Endothelial cell of umbilical vein (primary cell): Measurements from ENCODE around the gene SCAANT1. TPM values are rescaled to one million over a fixed set of nuclear protein-coding genes. Genes with fewer than 3 reads are reported as not detected.

Experiments used
- Bru-seq: library from RNA; stranded (reverse); fragments of 400-500 nt; gene quantifications from one replicate; lab custom pipeline; 2021; lab: Mats Ljungman, UMichigan
- BruChase-seq, 2 experiments: library from RNA; stranded (reverse); fragments of 400-500 nt; gene quantifications; one replicate each; lab custom pipeline; 2021; lab: Mats Ljungman, UMichigan
- BruUV-seq: library from RNA; stranded (reverse); fragments of 400-500 nt; replicated peaks from 2 replicates; lab custom pipeline; 2021; lab: Mats Ljungman, UMichigan
- CTCF ChIA-PET: fragments of 300-600, 350-600 bp; sonication (Branson Sonifier 250); formaldehyde crosslinking; loops from one replicate; lab custom pipeline; 2021; ENCODE audit warnings: antibody characterized with exemption, inconsistent platforms; lab: Charles Lee
- POLR2A ChIA-PET: fragments of 300-600, 350-600 bp; sonication (Branson Sonifier 250); formaldehyde crosslinking; loops from one replicate; lab custom pipeline; 2021; ENCODE audit warnings: antibody characterized with exemption, inconsistent platforms; lab: Charles Lee
- DNase-seq: peaks from one replicate; pipeline ENCODE4 v3.0.0-alpha.2; 2011; ENCODE audit warnings: low read depth, low spot score
- FAIRE-seq: peaks from 2 replicates; lab custom pipeline; 2011; peaks lifted over from hg19 to GRCh38; lab: Jason Lieb, UNC
- H2AFZ ChIP-seq: 2 replicates; pipeline ENCODE4 v1.6.0; 2012; ENCODE audit warnings: low read depth, low read length, control low read depth, inconsistent platforms
- H3K27ac ChIP-seq: 2 replicates; pipeline ENCODE4 v1.5.1; 2011; ENCODE audit warnings: low read depth, mild to moderate bottlenecking, control low read depth, low read length, moderate library complexity; ENCODE audit not compliant: insufficient read depth
- H3K27me3 ChIP-seq, 2 experiments: 2 replicates each; pipeline versions ENCODE4 v1.6.0 to v1.6.1; 2011; ENCODE audit warnings: low read length in 2 of 2, mixed read lengths in 1 of 2; ENCODE audit not compliant: control insufficient read depth in 2 of 2, insufficient read depth in 2 of 2
- H3K36me3 ChIP-seq, 2 experiments: 2 replicates in 1 of 2; 3 replicates in 1 of 2; pipeline ENCODE4 v1.5.1; 2011; ENCODE audit warnings: low read length in 2 of 2, mild to moderate bottlenecking in 1 of 2, moderate library complexity in 1 of 2; ENCODE audit not compliant: control insufficient read depth in 2 of 2, insufficient read depth in 2 of 2; ENCODE audit errors: extremely low read depth in 1 of 2
- H3K4me1 ChIP-seq: 3 replicates; pipeline ENCODE4 v1.5.1; 2011; ENCODE audit warnings: mild to moderate bottlenecking, low read length; ENCODE audit not compliant: control insufficient read depth, insufficient read depth; ENCODE audit errors: extremely low read depth
- H3K4me2 ChIP-seq: 2 replicates; pipeline ENCODE4 v1.6.1; 2011; ENCODE audit warnings: low read length, control low read depth, mixed read lengths; ENCODE audit not compliant: insufficient read depth
- H3K4me3 ChIP-seq, 3 experiments: fragments of 200-600 bp in 1 of 3; sonication (generic), shearing (Covaris generic) in 1 of 3; replicated peaks in 1 of 3; 2 replicates each; pipeline ENCODE4 v1.5.1; 2011 to 2016; ENCODE audit warnings: control low read depth in 3 of 3, low read length in 3 of 3, mild to moderate bottlenecking in 2 of 3, inconsistent platforms in 1 of 3, low read depth in 1 of 3, moderate library complexity in 1 of 3; ENCODE audit not compliant: insufficient read depth in 1 of 3
- H3K79me2 ChIP-seq: 2 replicates; pipeline ENCODE4 v1.6.0; 2012; ENCODE audit warnings: low read length, inconsistent platforms; ENCODE audit not compliant: control insufficient read depth, insufficient read depth
- H3K9ac ChIP-seq: replicated peaks from 2 replicates; pipeline ENCODE3; 2011; ENCODE audit warnings: low read length, control low read depth; ENCODE audit not compliant: insufficient read depth; ENCODE audit errors: extremely low read depth
- H3K9me1 ChIP-seq: replicated peaks from 3 replicates; pipeline ENCODE4 v1.6.0; 2011; ENCODE audit warnings: mild to moderate bottlenecking, low read length; ENCODE audit not compliant: control insufficient read depth, insufficient read depth; ENCODE audit errors: extremely low read depth
- H3K9me3 ChIP-seq: replicated peaks from 2 replicates; pipeline ENCODE4 v1.5.1; 2012; ENCODE audit warnings: low read length, inconsistent platforms; ENCODE audit not compliant: control insufficient read depth, insufficient read depth
- H4K20me1 ChIP-seq: replicated peaks from 2 replicates; pipeline ENCODE3; 2011; ENCODE audit warnings: mild to moderate bottlenecking, low read length; ENCODE audit not compliant: control insufficient read depth, insufficient read depth; ENCODE audit errors: extremely low read depth
- CTCF ChIP-seq, 2 donors: IDR thresholded peaks; 1 replicate in 1 of 2; 2 replicates in 1 of 2; pipeline ENCODE4 v1.5.1; 2011; ENCODE audit warnings: low read length in 2 of 2, mild to moderate bottlenecking in 2 of 2, moderate library complexity in 2 of 2, control low read depth in 1 of 2, inconsistent platforms in 1 of 2, low read depth in 1 of 2; ENCODE audit not compliant: insufficient read depth in 1 of 2; ENCODE audit errors: extremely low read depth in 1 of 2
- GATA2 ChIP-seq: IDR thresholded peaks from 2 replicates; pipeline ENCODE4 v1.7.0; 2011; ENCODE audit warnings: low read depth, mild to moderate bottlenecking, moderate library complexity, mixed read lengths, low read length; ENCODE audit not compliant: insufficient read length, insufficient read depth
- MYC ChIP-seq: IDR thresholded peaks from one replicate; pipeline ENCODE4 v1.6.1; 2011; ENCODE audit warnings: mild to moderate bottlenecking, low read depth, low read length
- POLR2AphosphoS5 ChIP-seq: IDR thresholded peaks from 2 replicates; pipeline ENCODE4 v1.6.1; 2012; ENCODE audit warnings: low read depth, mild to moderate bottlenecking, control low read depth, low read length, moderate library complexity; ENCODE audit not compliant: insufficient read depth
- dilution Hi-C: fragments of 300-500 bp; cut with MboI; formaldehyde crosslinking; loops from one replicate; pipeline ENCODE4 v1.15.0; 2019; ENCODE audit warnings: low sequenced_read_pairs; ENCODE audit not compliant: extremely low pct_ligation_motif_present
- intact Hi-C: fragments of 100-400 bp; cut with micrococcal nuclease; formaldehyde crosslinking; loops from one replicate; pipeline ENCODE4 v1.10.0; 2022
- long read RNA-seq: library from polyadenylated mRNA; stranded (forward); transcript quantifications from one replicate; pipeline ENCODE4 v2.0.0, GENCODE V29; 2021
- polyA minus RNA-seq, 3 experiments: library from RNA; depleted of rRNA, polyadenylated mRNA; stranded (reverse); fragments of >200 nt; gene quantifications; 1 replicate in 1 of 3; 2 replicates in 2 of 3; pipeline ENCODE4 v1.2.3, GENCODE V29; 2011
- polyA plus RNA-seq, 4 experiments: library from polyadenylated mRNA; depleted of rRNA in 3 of 4; stranded (reverse) in 3 of 4; unstranded in 1 of 4; fragments of >200 nt; gene quantifications; 2 replicates each; pipeline versions ENCODE4 v1.2.1 to v1.2.3, GENCODE V29; 2011 to 2012; ENCODE audit warnings: missing spikeins in 1 of 4
- total RNA-seq: library from RNA; stranded (reverse); gene quantifications from 2 replicates; pipeline ENCODE4 v1.2.3, GENCODE V29; 2021

The SCAANT1 gene
- not detected in 2 replicates for total RNA-seq
- polyA plus RNA-seq: not detected in 2 replicates
- polyA plus RNA-seq (2011; cell fraction: cytosol; rRNA removed): not detected in 2 replicates
- not detected in 2 replicates for polyA plus RNA-seq (2011; cell fraction: nucleus; rRNA removed)
- not detected in 2 replicates for polyA plus RNA-seq (2012)
- not detected in 2 replicates for polyA minus RNA-seq
- not detected for polyA minus RNA-seq (2011; cell fraction: cytosol; rRNA and poly(A)+ RNA removed)
- polyA minus RNA-seq (2011; cell fraction: nucleus; rRNA and poly(A)+ RNA removed): not detected in 2 replicates
- Bru-seq, nascent RNA: percentile 37 among the genes with signal in this experiment
- BruChase-seq, experiment 1, labeled RNA remaining after a 6-hour chase: percentile 31 among the genes with signal in this experiment
- percentile 34 among the genes with signal in this experiment for BruChase-seq, experiment 2, labeled RNA remaining after a 2-hour chase
- long read RNA-seq: 0 reads

GRCh38 chr3:63911873-63912767 is at the start of gene SCAANT1:
Gene SCAANT1, minus strand, starts transcription at chr3:63912383.
- TF ChIP-seq GATA2: no peak
- peak; percentile 88 for TF ChIP-seq POLR2AphosphoS5
- TF ChIP-seq MYC: no peak
- no peak for TF ChIP-seq CTCF (IDR thresholded peaks at IDR 0.05; ENCODE audit: extremely low read depth in 1 of 2, insufficient read depth in 1 of 2, low read depth in 1 of 2, low read length in 2 of 2)
- Histone ChIP-seq H3K4me1 (peaks cover 24% of the 10 kb centered on the region), H3K36me3 (peaks cover 0 to 2% of the 10 kb centered on the region in 2 experiments), H3K9ac (peak within 1 kb of the TSS; percentile 85), H3K9me3 (no peaks in the 10 kb centered on the region), H3K79me2 (peaks cover 22% of the 10 kb centered on the region), H3K9me1 (no peaks in the 10 kb centered on the region), H4K20me1 (no peaks in the 10 kb centered on the region), H2AFZ (peak within 1 kb of the TSS; percentile 80), H3K4me2 (peak within 1 kb of the TSS; percentile 92), H3K27me3 (no peaks in the 10 kb centered on the region), H3K27ac (peak within 1 kb of the TSS; percentile 85), H3K4me3 (peak within 1 kb of the TSS; percentile 74 to 85 (median 79))
- CTCF ChIA-PET: interaction anchor here (0.9 to 3.0 kb wide), 7 partner anchors 10 to 50 kb away, joined by 3 to 8 read pairs (median 3); no protein-coding TSS in a partner anchor
- intact Hi-C loops (loop anchor here (1.0 to 5.0 kb wide), 4 partner anchors 48 to 90 kb away; no protein-coding TSS in a partner anchor), dilution Hi-C loops (no loop called here)
- POLR2A ChIA-PET: no interaction called here
- no TSS peak for BruUV-seq
- DNase-seq (peak; percentile 86), FAIRE-seq (peak; percentile 74)
